Vagina (tissue), 2 donors: Measurements from ENCODE around the gene CAPN15.

Source experiments
- CTCF ChIP-seq, 3 experiments: fragments of 450-650 bp in 2 of 3; fragments of 200-600 bp in 1 of 3; sonication (generic) in 1 of 3; IDR thresholded peaks; one replicate each; pipeline ENCODE4 v1.5.1; 2017 to 2019; ENCODE audit warnings: antibody characterized with exemption in 3 of 3, mild to moderate bottlenecking in 2 of 3, moderate library complexity in 2 of 3
- POLR2A ChIP-seq, 2 donors: fragments of 450-650 bp; IDR thresholded peaks; one replicate each; pipeline ENCODE4 v1.6.1; 2017; ENCODE audit warnings: antibody characterized with exemption in 2 of 2, mild to moderate bottlenecking in 2 of 2, moderate library complexity in 2 of 2
- POLR2AphosphoS5 ChIP-seq, 2 donors: sonication (generic); formaldehyde crosslinking; IDR thresholded peaks; one replicate each; pipeline ENCODE4 v1.9.0; 2017; ENCODE audit warnings: antibody characterized with exemption in 2 of 2, mild to moderate bottlenecking in 2 of 2, low read depth in 1 of 2; ENCODE audit not compliant: insufficient read depth in 1 of 2

GRCh38 chr16:531494-532125 is 4.1 kb downstream of the CAPN15 start:
- TF ChIP-seq POLR2A (IDR thresholded peaks at IDR 0.05) (no peak), CTCF (IDR thresholded peaks at IDR 0.05) (no peak), POLR2AphosphoS5 (IDR thresholded peaks at IDR 0.05; ENCODE audit: insufficient read depth in 1 of 2, low read depth in 1 of 2) (no peak)
